ENCODE results near the gene FIBCD1.

The FIBCD1 gene

GRCh38 chr9:130927995-130928900 lies 10.8 kb downstream of the FIBCD1 start:
- Histone ChIP-seq H3K36me3 (ENCODE audit: control insufficient read depth, insufficient read depth, low read length) (no peaks in the 10 kb centered on the region), H3K27me3 (replicated peaks; ENCODE audit: control insufficient read depth, insufficient read depth, low read length) (no peaks in the 10 kb centered on the region; the same call in 1 of the 2 replicates), H3K4me3 (replicated peaks; ENCODE audit: low read depth, low read length) (no peak overlapping the region)
- TF ChIP-seq CTCF (IDR thresholded peaks at IDR 0.05; ENCODE audit: insufficient read depth, low read length, poor library complexity, severe bottlenecking) = no peak
- DNase-seq (ENCODE audit: extremely low read depth, insufficient read length) = peak; percentile 67

- TF ChIP-seq CTCF (IDR thresholded peaks at IDR 0.05; ENCODE audit: insufficient read depth, low read length, poor library complexity, severe bottlenecking) = no peak
- H3K36me3 ChIP-seq (ENCODE audit: control insufficient read depth, insufficient read depth, low read length) = no peaks in the 10 kb centered on the region
Observed at GRCh38 chr9:130927338-130927737, 11.7 kb downstream of the FIBCD1 start.

GRCh38 chr9:130925050-130925678 lies 13.9 kb downstream of the FIBCD1 start:
- Histone ChIP-seq H3K4me3 (replicated peaks; ENCODE audit: low read depth, low read length) (no peak overlapping the region), H3K27me3 (replicated peaks; ENCODE audit: control insufficient read depth, insufficient read depth, low read length) (no peaks in the 10 kb centered on the region; the same call in 1 of the 2 replicates), H3K36me3 (ENCODE audit: control insufficient read depth, insufficient read depth, low read length) (no peaks in the 10 kb centered on the region)
- TF ChIP-seq CTCF (IDR thresholded peaks at IDR 0.05; ENCODE audit: insufficient read depth, low read length, poor library complexity, severe bottlenecking) = no peak
- no peak for DNase-seq (ENCODE audit: extremely low read depth, insufficient read length)

More at GRCh38 chr9:130927338-130927737, 11.7 kb downstream of the FIBCD1 start:
- no peak overlapping the region for H3K4me3 ChIP-seq (replicated peaks; ENCODE audit: low read depth, low read length)
- DNase-seq (ENCODE audit: extremely low read depth, insufficient read length) = no peak
- H3K27me3 ChIP-seq (replicated peaks; ENCODE audit: control insufficient read depth, insufficient read depth, low read length) = no peaks in the 10 kb centered on the region; the same call in 1 of the 2 replicates

- no peak for TF ChIP-seq CTCF (IDR thresholded peaks at IDR 0.05; ENCODE audit: insufficient read depth, low read length, poor library complexity, severe bottlenecking)
- Histone ChIP-seq H3K27me3 (replicated peaks; ENCODE audit: control insufficient read depth, insufficient read depth, low read length) (no peaks in the 10 kb centered on the region; the same call in 1 of the 2 replicates), H3K36me3 (ENCODE audit: control insufficient read depth, insufficient read depth, low read length) (no peaks in the 10 kb centered on the region), H3K4me3 (replicated peaks; ENCODE audit: low read depth, low read length) (no peak overlapping the region)
- no peak for DNase-seq (ENCODE audit: extremely low read depth, insufficient read length)
Observed at GRCh38 chr9:130924448-130924788, 14.6 kb downstream of the FIBCD1 start.

- Histone ChIP-seq H3K4me3 (replicated peaks; ENCODE audit: low read depth, low read length) (no peak overlapping the region), H3K36me3 (ENCODE audit: control insufficient read depth, insufficient read depth, low read length) (no peaks in the 10 kb centered on the region), H3K27me3 (replicated peaks; ENCODE audit: control insufficient read depth, insufficient read depth, low read length) (no peaks in the 10 kb centered on the region; the same call in 1 of the 2 replicates)
- no peak for TF ChIP-seq CTCF (IDR thresholded peaks at IDR 0.05; ENCODE audit: insufficient read depth, low read length, poor library complexity, severe bottlenecking)
- no peak for DNase-seq (ENCODE audit: extremely low read depth, insufficient read length)
Observed at GRCh38 chr9:130923611-130924447, 15.2 kb downstream of the FIBCD1 start.

All from GM06990 (cell line).